KOPT-K1 (cell line): ENCODE results near the gene CTTN.

Experiments used
- H3K27ac ChIP-seq: fragments of 200-600 bp; sonication (generic); 2 replicates; pipeline ENCODE4 v1.5.1; 2016; ENCODE audit warnings: antibody characterized with exemption, mild to moderate bottlenecking, low read depth, low read length; ENCODE audit not compliant: poor library complexity, severe bottlenecking
- H3K36me3 ChIP-seq: fragments of 200-600 bp; sonication (generic); 2 replicates; pipeline ENCODE4 v1.5.1; 2017; ENCODE audit warnings: antibody characterized with exemption, mild to moderate bottlenecking, low read length, moderate library complexity; ENCODE audit not compliant: insufficient read depth
- H3K9me3 ChIP-seq: fragments of 200-600 bp; sonication (generic); 2 replicates; pipeline ENCODE4 v1.5.1; 2017; ENCODE audit warnings: antibody characterized with exemption, low read length, mild to moderate bottlenecking; ENCODE audit not compliant: insufficient read depth, poor library complexity, severe bottlenecking

CTTN gene

GRCh38 chr11:70460111-70460510, 61.8 kb downstream of the CTTN start:
- H3K9me3 ChIP-seq = no peaks in the 10 kb centered on the region
- H3K27ac ChIP-seq = no peak overlapping the region
- no peaks in the 10 kb centered on the region for H3K36me3 ChIP-seq

GRCh38 chr11:70460964-70461363, 62.6 kb downstream of the CTTN start:
- Histone ChIP-seq H3K27ac (no peak overlapping the region), H3K9me3 (no peaks in the 10 kb centered on the region), H3K36me3 (no peaks in the 10 kb centered on the region)

GRCh38 chr11:70462818-70463477, 64.6 kb downstream of the CTTN start:
- Histone ChIP-seq H3K9me3 (no peaks in the 10 kb centered on the region), H3K27ac (no peak overlapping the region), H3K36me3 (no peaks in the 10 kb centered on the region)

GRCh38 chr11:70463478-70464255, 65.3 kb downstream of the CTTN start:
- Histone ChIP-seq H3K36me3 (no peaks in the 10 kb centered on the region), H3K27ac (no peak overlapping the region), H3K9me3 (no peaks in the 10 kb centered on the region)

GRCh38 chr11:70464509-70465361, 66.4 kb downstream of the CTTN start:
- no peaks in the 10 kb centered on the region for H3K36me3 ChIP-seq
- H3K9me3 ChIP-seq = no peaks in the 10 kb centered on the region
- no peak overlapping the region for H3K27ac ChIP-seq

- Histone ChIP-seq H3K9me3 (no peaks in the 10 kb centered on the region), H3K27ac (no peak overlapping the region), H3K36me3 (no peaks in the 10 kb centered on the region)
Measured at GRCh38 chr11:70466154-70466553, 67.8 kb downstream of the CTTN start.

- Histone ChIP-seq H3K36me3 (no peaks in the 10 kb centered on the region), H3K27ac (no peak overlapping the region), H3K9me3 (no peaks in the 10 kb centered on the region)
Measured at GRCh38 chr11:70466596-70466995, 68.3 kb downstream of the CTTN start.

GRCh38 chr11:70467201-70468085, 69.1 kb downstream of the CTTN start:
- H3K36me3 ChIP-seq = no peaks in the 10 kb centered on the region
- H3K27ac ChIP-seq = no peak overlapping the region
- H3K9me3 ChIP-seq = no peaks in the 10 kb centered on the region

GRCh38 chr11:70468256-70469195, 70.2 kb downstream of the CTTN start:
- H3K27ac ChIP-seq = no peak overlapping the region
- no peaks in the 10 kb centered on the region for H3K36me3 ChIP-seq
- no peaks in the 10 kb centered on the region for H3K9me3 ChIP-seq

- no peaks in the 10 kb centered on the region for H3K36me3 ChIP-seq
- H3K9me3 ChIP-seq = no peaks in the 10 kb centered on the region
- no peak overlapping the region for H3K27ac ChIP-seq
Measured at GRCh38 chr11:70470127-70470526, 71.8 kb downstream of the CTTN start.

- Histone ChIP-seq H3K27ac (no peak overlapping the region), H3K36me3 (no peaks in the 10 kb centered on the region), H3K9me3 (no peaks in the 10 kb centered on the region)
Measured at GRCh38 chr11:70471254-70471653, 72.9 kb downstream of the CTTN start.

GRCh38 chr11:70472240-70472639, 73.9 kb downstream of the CTTN start:
- Histone ChIP-seq H3K27ac (no peak overlapping the region), H3K36me3 (no peaks in the 10 kb centered on the region), H3K9me3 (no peaks in the 10 kb centered on the region)

- no peaks in the 10 kb centered on the region for H3K9me3 ChIP-seq
- no peak overlapping the region for H3K27ac ChIP-seq
- H3K36me3 ChIP-seq = no peaks in the 10 kb centered on the region
Measured at GRCh38 chr11:70473186-70473872, 75.0 kb downstream of the CTTN start.
